GM23248 (cell line): ENCODE measurements around the gene ZBTB43. TPM values are rescaled to one million over a fixed set of nuclear protein-coding genes. Genes with fewer than 3 reads are reported as not detected.

Experiments
- DNase-seq: peaks from one replicate; pipeline ENCODE4 v3.0.0-alpha.2; 2015
- H2AFZ ChIP-seq: fragments of 200-600 bp; sonication (generic); 2 replicates; pipeline ENCODE4 v1.6.1; 2016; ENCODE audit warnings: antibody characterized with exemption
- H3F3A ChIP-seq: fragments of 200-600 bp; sonication (generic); 2 replicates; pipeline ENCODE4 v1.6.1; 2016; ENCODE audit warnings: mild to moderate bottlenecking, antibody characterized with exemption, mixed run types; ENCODE audit not compliant: insufficient read depth
- H3K27ac ChIP-seq: fragments of 200-600 bp; sonication (generic); 2 replicates; pipeline ENCODE4 v1.5.1; 2016; ENCODE audit warnings: mild to moderate bottlenecking
- H3K27me3 ChIP-seq: fragments of 200-600 bp; sonication (generic); replicated peaks from 2 replicates; pipeline ENCODE4 v1.6.1; 2016; ENCODE audit warnings: mild to moderate bottlenecking; ENCODE audit not compliant: insufficient read depth
- H3K36me3 ChIP-seq: fragments of 200-600 bp; sonication (generic); 2 replicates; pipeline ENCODE4 v1.6.1; 2016; ENCODE audit warnings: low read depth, mild to moderate bottlenecking
- H3K4me1 ChIP-seq: fragments of 200-600 bp; sonication (generic); 2 replicates; pipeline ENCODE4 v1.6.1; 2016; ENCODE audit warnings: mild to moderate bottlenecking; ENCODE audit not compliant: insufficient read depth
- H3K4me2 ChIP-seq: fragments of 200-600 bp; sonication (generic); one replicate; pipeline ENCODE4 v1.6.1; 2016; ENCODE audit warnings: mild to moderate bottlenecking; ENCODE audit not compliant: unreplicated experiment
- H3K4me3 ChIP-seq: fragments of 200-600 bp; sonication (generic); 2 replicates; pipeline ENCODE4 v1.5.1; 2016; ENCODE audit warnings: mild to moderate bottlenecking
- H3K79me2 ChIP-seq: fragments of 200-600 bp; sonication (generic); 2 replicates; pipeline ENCODE4 v1.6.1; 2016; ENCODE audit warnings: mild to moderate bottlenecking; ENCODE audit not compliant: insufficient read depth
- H3K9ac ChIP-seq: fragments of 200-600 bp; sonication (generic); 2 replicates; pipeline ENCODE4 v1.6.1; 2016; ENCODE audit warnings: mild to moderate bottlenecking
- H3K9me2 ChIP-seq: fragments of 200-600 bp; sonication (generic); 2 replicates; pipeline ENCODE4 v1.6.1; 2016; ENCODE audit warnings: mixed run types, mild to moderate bottlenecking, moderate library complexity; ENCODE audit not compliant: insufficient read depth
- H3K9me3 ChIP-seq: fragments of 200-600 bp; sonication (generic); one replicate; pipeline ENCODE4 v1.6.1; 2017; ENCODE audit warnings: low read depth
- H4K20me1 ChIP-seq: fragments of 200-600 bp; sonication (generic); 2 replicates; pipeline ENCODE4 v1.6.0; 2016; ENCODE audit not compliant: insufficient read depth
- EZH2 ChIP-seq: fragments of 200-600 bp; sonication (generic); IDR thresholded peaks from 2 replicates; pipeline ENCODE4 v1.6.1; 2018; ENCODE audit warnings: antibody characterized with exemption, mild to moderate bottlenecking; ENCODE audit not compliant: insufficient read depth, poor library complexity, severe bottlenecking
- EZH2phosphoT487 ChIP-seq: fragments of 200-600 bp; sonication (generic); IDR thresholded peaks from 2 replicates; pipeline ENCODE4 v1.6.1; 2018; ENCODE audit warnings: antibody characterized with exemption, moderate library complexity, mild to moderate bottlenecking, low read depth; ENCODE audit not compliant: insufficient read depth
- WGBS, 2 experiments: methylation state at CpG; one replicate each; pipeline ENCODE4 v1.1.6; 2015 to 2017; ENCODE audit warnings: low lambda C conversion rate in 2 of 2, low coverage in 1 of 2; ENCODE audit errors: missing lambda C conversion rate in 2 of 2; 5-methylcytosine and 5-hydroxymethylcytosine counted together
- in situ Hi-C: fragments of 300-500 bp; cut with MboI; formaldehyde crosslinking; loops from 2 replicates; pipeline ENCODE4 v1.15.0; 2020
- polyA plus RNA-seq: library from polyadenylated mRNA; unstranded; fragments of >200 nt; fragmentation: Nextera tagmentation; extraction: Ambion mirVana; gene quantifications from 2 replicates; pipeline ENCODE4 v1.2.1, GENCODE V29; 2016
- total RNA-seq: library from RNA; depleted of rRNA; stranded (reverse); fragments of >200 nt; shearing (Covaris generic); gene quantifications from 2 replicates; pipeline ENCODE4 v1.2.3, GENCODE V29; 2014

ZBTB43 gene
- total and polyA plus RNA-seq, 2 experiments from 2014 or later: 8.5 to 12.3 TPM

GRCh38 chr9:126756876-126757415, 47.9 kb upstream of the ZBTB43 start:
- TF ChIP-seq EZH2: no peak
- no peak for TF ChIP-seq EZH2phosphoT487
- Histone ChIP-seq H3K27ac (no peak overlapping the region), H4K20me1 (no peaks in the 10 kb centered on the region), H3K79me2 (no peaks in the 10 kb centered on the region), H3K4me3 (no peak overlapping the region), H3K9me3 (no peaks in the 10 kb centered on the region), H3K9me2 (no peaks in the 10 kb centered on the region), H3K4me1 (no peaks in the 10 kb centered on the region), H3K36me3 (no peaks in the 10 kb centered on the region), H3K27me3 (peaks cover 18% of the 10 kb centered on the region; the same call in 1 of the 2 replicates), H3K9ac (no peak overlapping the region), H3K4me2 (no peak overlapping the region), H2AFZ (no peak overlapping the region), H3F3A (no peaks in the 10 kb centered on the region)
- WGBS, 2 experiments: 26 to 33% methylated on average over 6 of the region's 6 CpGs
- no peak for DNase-seq
- in situ Hi-C loops: no loop called here

- in situ Hi-C loops: no loop called here
These were observed 45.8 kb upstream of the ZBTB43 start for GRCh38 chr9:126758916-126759585.

GRCh38 chr9:126761274-126761673, 43.6 kb upstream of the ZBTB43 start:
- H3K4me3 ChIP-seq: no peak overlapping the region
- H3K9me2 ChIP-seq: no peaks in the 10 kb centered on the region
- H3K27me3 ChIP-seq: peaks cover 13% of the 10 kb centered on the region; the same call in 1 of the 2 replicates
- no peaks in the 10 kb centered on the region for H4K20me1 ChIP-seq
- no peak overlapping the region for H2AFZ ChIP-seq
- in situ Hi-C loops: loop anchor here (10.0 kb wide), 1 partner anchor 146 kb away; the partner anchor contains the start of gene LMX1B
- H3K79me2 ChIP-seq: no peaks in the 10 kb centered on the region
- H3K27ac ChIP-seq: no peak overlapping the region
- H3K4me2 ChIP-seq: no peak overlapping the region
- DNase-seq: no peak
- TF ChIP-seq EZH2phosphoT487 (no peak), EZH2 (no peak)
- no peak overlapping the region for H3K9ac ChIP-seq
- H3K9me3 ChIP-seq: no peaks in the 10 kb centered on the region
- H3K36me3 ChIP-seq: no peaks in the 10 kb centered on the region
- no peaks in the 10 kb centered on the region for H3K4me1 ChIP-seq
- 49 to 53% methylated on average over 8 of the region's 8 CpGs for WGBS, 2 experiments
- H3F3A ChIP-seq: no peaks in the 10 kb centered on the region

More at GRCh38 chr9:126758916-126759585, 45.8 kb upstream of the ZBTB43 start:
- Histone ChIP-seq H3K79me2 (no peaks in the 10 kb centered on the region), H3K9ac (no peak overlapping the region), H4K20me1 (no peaks in the 10 kb centered on the region), H3K27ac (no peak overlapping the region), H3K9me2 (no peaks in the 10 kb centered on the region), H2AFZ (no peak overlapping the region), H3K4me1 (no peaks in the 10 kb centered on the region), H3K9me3 (no peaks in the 10 kb centered on the region), H3K27me3 (peaks cover 16% of the 10 kb centered on the region; the same call in 1 of the 2 replicates), H3K36me3 (no peaks in the 10 kb centered on the region), H3F3A (no peaks in the 10 kb centered on the region), H3K4me3 (no peak overlapping the region), H3K4me2 (no peak overlapping the region)
- no peak for TF ChIP-seq EZH2
- no peak for TF ChIP-seq EZH2phosphoT487
- WGBS, 2 experiments: 57 to 62% methylated on average over 7 of the region's 7 CpGs
- DNase-seq: no peak

GRCh38 chr9:126763130-126763764, 41.6 kb upstream of the ZBTB43 start:
- 37 to 38% methylated on average over 7 of the region's 7 CpGs for WGBS, 2 experiments
- Histone ChIP-seq H3K36me3 (no peaks in the 10 kb centered on the region), H3K79me2 (no peaks in the 10 kb centered on the region), H3K9me3 (no peaks in the 10 kb centered on the region), H3F3A (no peaks in the 10 kb centered on the region), H3K9ac (no peak overlapping the region), H3K4me2 (no peak overlapping the region), H2AFZ (no peak overlapping the region), H3K4me1 (no peaks in the 10 kb centered on the region), H3K4me3 (no peak overlapping the region), H3K27me3 (no peaks in the 10 kb centered on the region; the same call in 1 of the 2 replicates), H4K20me1 (no peaks in the 10 kb centered on the region), H3K27ac (no peak overlapping the region), H3K9me2 (no peaks in the 10 kb centered on the region)
- no peak for DNase-seq
- in situ Hi-C loops: loop anchor here (10.0 kb wide), 1 partner anchor 148 kb away; the partner anchor contains the start of gene LMX1B
- TF ChIP-seq EZH2 (no peak), EZH2phosphoT487 (no peak)
